Measurements from ENCODE around the gene MTCL1. TPM values are rescaled to one million over a fixed set of nuclear protein-coding genes. Genes with fewer than 3 reads are reported as not detected.

MTCL1 gene
- polyA plus RNA-seq, 3 donors, result not detected

GRCh38 chr18:8797206-8797605 lies 91.8 kb downstream of the MTCL1 start:
- no peak overlapping the region for H3K27ac ChIP-seq (ENCODE audit: low read depth in 1 of 2, low read length in 2 of 2)
- H3K27ac Mint-ChIP-seq, result peak overlapping the region in 1 of 7 donors; percentile 74
- no peak overlapping the region for H3K4me3 Mint-ChIP-seq
- H2AFZ ChIP-seq (ENCODE audit: insufficient read depth, low read depth, low read length, poor library complexity, severe bottlenecking), result no peak overlapping the region
- TF ChIP-seq, protein P1, sequence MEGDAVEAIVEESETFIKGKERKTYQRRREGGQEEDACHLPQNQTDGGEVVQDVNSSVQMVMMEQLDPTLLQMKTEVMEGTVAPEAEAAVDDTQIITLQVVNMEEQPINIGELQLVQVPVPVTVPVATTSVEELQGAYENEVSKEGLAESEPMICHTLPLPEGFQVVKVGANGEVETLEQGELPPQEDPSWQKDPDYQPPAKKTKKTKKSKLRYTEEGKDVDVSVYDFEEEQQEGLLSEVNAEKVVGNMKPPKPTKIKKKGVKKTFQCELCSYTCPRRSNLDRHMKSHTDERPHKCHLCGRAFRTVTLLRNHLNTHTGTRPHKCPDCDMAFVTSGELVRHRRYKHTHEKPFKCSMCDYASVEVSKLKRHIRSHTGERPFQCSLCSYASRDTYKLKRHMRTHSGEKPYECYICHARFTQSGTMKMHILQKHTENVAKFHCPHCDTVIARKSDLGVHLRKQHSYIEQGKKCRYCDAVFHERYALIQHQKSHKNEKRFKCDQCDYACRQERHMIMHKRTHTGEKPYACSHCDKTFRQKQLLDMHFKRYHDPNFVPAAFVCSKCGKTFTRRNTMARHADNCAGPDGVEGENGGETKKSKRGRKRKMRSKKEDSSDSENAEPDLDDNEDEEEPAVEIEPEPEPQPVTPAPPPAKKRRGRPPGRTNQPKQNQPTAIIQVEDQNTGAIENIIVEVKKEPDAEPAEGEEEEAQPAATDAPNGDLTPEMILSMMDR (IDR thresholded peaks at IDR 0.05), result no peak
- H3K79me2 ChIP-seq (ENCODE audit: insufficient read depth, low read length), result no peaks in the 10 kb centered on the region
- no peaks in the 10 kb centered on the region for H3K4me1 ChIP-seq (ENCODE audit: control insufficient read depth in 1 of 2, insufficient read depth in 2 of 2, low read length in 2 of 2)
- peaks cover 6 to 9% (median 7%) of the 10 kb centered on the region in 3 donors for H3K27me3 Mint-ChIP-seq (ENCODE audit: low read depth in 3 of 3)
- H3K27me3 ChIP-seq (ENCODE audit: control insufficient read depth in 2 of 2, insufficient read depth in 2 of 2, low read length in 2 of 2), result no peaks in the 10 kb centered on the region
- H3K9me3 Mint-ChIP-seq, result peaks cover 0 to 1% (median 0%) of the 10 kb centered on the region in 7 donors
- no peak for DNase-seq
- WGBS (ENCODE audit: insufficient coverage), result 91% methylated on average over 4 of the region's 7 CpGs
- no peak overlapping the region for H3K9ac ChIP-seq (ENCODE audit: insufficient read depth, low read length, poor library complexity, severe bottlenecking)
- peaks cover 9% of the 10 kb centered on the region for H3K4me1 Mint-ChIP-seq
- H4K20me1 ChIP-seq (ENCODE audit: insufficient read depth, low read length), result no peaks in the 10 kb centered on the region
- intact Hi-C loops (cut with micrococcal nuclease), result no loop called here
- H3K9me3 ChIP-seq (replicated peaks in 1 of 2; ENCODE audit: control insufficient read depth in 1 of 2, insufficient read depth in 1 of 2, low read length in 2 of 2), result no peaks in the 10 kb centered on the region
- H3K36me3 ChIP-seq (replicated peaks in 1 of 2; ENCODE audit: control insufficient read depth in 1 of 2, insufficient read depth in 2 of 2, low read length in 2 of 2), result no peaks in the 10 kb centered on the region
- H3K4me2 ChIP-seq (replicated peaks; ENCODE audit: extremely low read depth, low read length, poor library complexity, severe bottlenecking), result no peak overlapping the region
- H3K4me3 ChIP-seq (replicated peaks in 1 of 3; ENCODE audit: low read depth in 2 of 3, low read length in 3 of 3), result no peak overlapping the region
- no peaks in the 10 kb centered on the region for H3K36me3 Mint-ChIP-seq

DNA sequence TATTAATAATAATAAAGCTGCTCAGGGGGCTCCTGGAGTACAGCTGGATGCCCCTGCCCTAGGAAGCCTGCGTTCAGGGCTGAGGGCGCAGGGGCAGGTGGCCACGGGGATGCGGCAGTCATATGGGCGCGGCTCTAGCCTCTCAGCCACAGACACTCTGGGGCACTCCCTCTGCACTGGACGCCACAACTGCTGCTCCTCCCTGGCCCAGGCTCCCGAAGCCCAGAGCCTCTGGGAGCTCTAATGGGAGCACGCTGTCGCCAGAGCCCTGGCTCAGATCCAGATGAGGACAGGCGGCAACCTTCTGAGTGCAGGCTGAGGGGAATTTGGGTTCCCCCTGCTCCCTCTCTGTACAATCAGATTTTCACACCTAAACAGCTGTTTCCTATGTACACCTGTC lies 93.6 kb downstream of the MTCL1 start:
- H3K9ac ChIP-seq (ENCODE audit: insufficient read depth, low read length, poor library complexity, severe bottlenecking), result no peak overlapping the region
- H3K79me2 ChIP-seq (ENCODE audit: insufficient read depth, low read length), result no peaks in the 10 kb centered on the region
- no peak overlapping the region for H3K27ac Mint-ChIP-seq
- H3K27me3 Mint-ChIP-seq (ENCODE audit: low read depth in 3 of 3), result peaks cover 6 to 7% (median 6%) of the 10 kb centered on the region in 3 donors
- H3K27ac ChIP-seq (ENCODE audit: low read depth in 1 of 2, low read length in 2 of 2), result no peak overlapping the region
- TF ChIP-seq, protein P1 (IDR thresholded peaks at IDR 0.05), result no peak
- no peaks in the 10 kb centered on the region for H3K36me3 ChIP-seq (replicated peaks in 1 of 2; ENCODE audit: control insufficient read depth in 1 of 2, insufficient read depth in 2 of 2, low read length in 2 of 2)
- WGBS (ENCODE audit: insufficient coverage), result 76% methylated on average over 11 of the region's 11 CpGs
- no peaks in the 10 kb centered on the region for H3K4me1 ChIP-seq (ENCODE audit: control insufficient read depth in 1 of 2, insufficient read depth in 2 of 2, low read length in 2 of 2)
- H3K9me3 Mint-ChIP-seq, result no peaks in the 10 kb centered on the region
- no peak overlapping the region for H2AFZ ChIP-seq (ENCODE audit: insufficient read depth, low read depth, low read length, poor library complexity, severe bottlenecking)
- H3K36me3 Mint-ChIP-seq, result no peaks in the 10 kb centered on the region
- intact Hi-C loops (cut with micrococcal nuclease), result no loop called here
- H3K4me3 ChIP-seq (replicated peaks in 1 of 3; ENCODE audit: low read depth in 2 of 3, low read length in 3 of 3), result no peak overlapping the region
- no peaks in the 10 kb centered on the region for H3K27me3 ChIP-seq (ENCODE audit: control insufficient read depth in 2 of 2, insufficient read depth in 2 of 2, low read length in 2 of 2)
- H3K4me2 ChIP-seq (replicated peaks; ENCODE audit: extremely low read depth, low read length, poor library complexity, severe bottlenecking), result no peak overlapping the region
- H3K4me3 Mint-ChIP-seq, result no peak overlapping the region
- no peaks in the 10 kb centered on the region for H3K9me3 ChIP-seq (replicated peaks in 1 of 2; ENCODE audit: control insufficient read depth in 1 of 2, insufficient read depth in 1 of 2, low read length in 2 of 2)
- no peaks in the 10 kb centered on the region for H4K20me1 ChIP-seq (ENCODE audit: insufficient read depth, low read length)
- peaks cover 9% of the 10 kb centered on the region for H3K4me1 Mint-ChIP-seq
- DNase-seq, result no peak
